ENCODE results near the gene SPTBN1.
A peak's percentile ranks its signal among the peaks of the same experiment; 100 is the strongest.
"Not testable (repeated sequence)": the region's sequence is repeated elsewhere in the genome, so short reads cannot be mapped to it uniquely, and the experiment has no call there.

The SPTBN1 gene

DNA sequence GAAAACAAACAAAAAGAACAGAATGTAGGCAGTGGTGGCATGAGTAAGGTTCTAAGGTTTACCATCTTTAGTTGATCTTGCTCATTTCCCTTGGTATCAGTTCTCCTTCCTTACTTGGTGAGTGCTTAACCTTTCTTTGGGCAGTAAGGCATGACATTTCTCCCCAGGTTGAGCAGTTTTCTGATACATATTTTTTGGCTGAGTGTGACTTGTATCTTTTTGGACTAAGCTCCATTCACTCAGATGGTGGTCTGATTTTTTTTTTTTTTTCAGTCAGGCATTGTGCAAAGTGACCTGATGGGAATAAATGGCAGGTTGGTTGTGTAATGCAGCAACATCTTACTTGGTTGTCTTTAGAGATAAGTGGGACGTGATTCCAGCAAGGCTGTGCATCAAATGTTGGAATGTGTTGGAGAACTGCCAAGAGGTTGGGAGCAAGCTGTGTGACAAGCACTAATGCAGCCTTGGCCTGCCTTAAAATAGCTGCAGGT is 15.1 kb downstream of the SPTBN1 start:
- DNase-seq = no peak

DNA sequence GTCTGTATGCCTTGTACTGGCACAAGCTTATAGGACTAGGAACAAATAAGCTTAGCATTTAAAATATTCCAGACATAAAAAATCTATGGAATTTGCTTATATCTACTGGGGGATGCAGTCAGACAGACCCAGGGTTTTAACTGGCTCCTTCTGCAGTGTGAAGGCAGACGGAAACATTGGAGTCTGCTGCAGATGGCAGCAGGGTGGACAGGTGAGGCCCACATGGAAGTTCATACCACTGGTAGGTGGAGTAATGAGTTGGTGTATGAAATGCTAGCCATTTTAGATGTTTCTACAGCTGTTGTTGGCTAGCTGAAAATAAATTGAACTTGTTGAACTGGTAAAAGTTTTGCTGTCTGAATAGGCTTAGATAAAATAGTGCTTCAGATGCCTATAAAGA is 17.7 kb downstream of the SPTBN1 start:
- no peak for DNase-seq

DNA sequence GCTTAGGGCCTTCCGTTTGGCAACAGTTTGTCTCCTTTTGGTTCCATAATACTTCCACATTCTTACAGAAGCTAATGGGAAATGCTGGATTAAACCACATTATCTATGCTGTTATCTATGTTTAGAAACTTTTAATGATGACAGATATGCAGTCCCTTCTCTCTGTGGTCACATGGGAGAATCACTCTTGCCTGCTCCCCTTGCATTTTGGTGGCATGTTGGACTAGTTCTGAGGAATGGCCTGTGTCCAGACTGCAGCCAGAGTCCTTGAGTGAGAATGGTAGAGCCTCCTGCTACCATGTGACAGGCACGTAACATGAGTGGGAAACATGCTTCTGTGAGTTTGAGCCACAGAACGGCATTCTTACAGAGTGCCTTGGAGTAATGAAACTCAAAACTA is 19.2 kb downstream of the SPTBN1 start:
- no peak for DNase-seq

DNA sequence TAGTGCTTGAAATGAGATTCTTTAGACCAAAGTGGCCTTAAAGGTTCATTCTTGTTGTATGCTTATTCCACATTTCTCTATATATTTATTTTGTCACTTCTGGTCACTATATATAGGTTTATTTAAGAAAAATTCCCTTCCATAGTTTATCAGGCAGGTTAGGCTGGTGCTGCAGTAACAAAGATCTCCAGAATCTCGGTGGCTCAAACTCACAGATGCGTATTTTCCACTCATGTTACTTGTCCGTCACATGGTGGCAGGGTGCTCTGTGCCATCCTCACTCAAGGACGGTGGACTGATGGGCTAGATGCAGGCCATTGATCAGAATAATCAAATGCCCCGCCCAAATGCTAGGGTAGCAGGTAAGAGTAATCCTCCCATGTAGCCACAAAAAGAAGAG is 19.8 kb downstream of the SPTBN1 start:
- DNase-seq = no peak

DNA sequence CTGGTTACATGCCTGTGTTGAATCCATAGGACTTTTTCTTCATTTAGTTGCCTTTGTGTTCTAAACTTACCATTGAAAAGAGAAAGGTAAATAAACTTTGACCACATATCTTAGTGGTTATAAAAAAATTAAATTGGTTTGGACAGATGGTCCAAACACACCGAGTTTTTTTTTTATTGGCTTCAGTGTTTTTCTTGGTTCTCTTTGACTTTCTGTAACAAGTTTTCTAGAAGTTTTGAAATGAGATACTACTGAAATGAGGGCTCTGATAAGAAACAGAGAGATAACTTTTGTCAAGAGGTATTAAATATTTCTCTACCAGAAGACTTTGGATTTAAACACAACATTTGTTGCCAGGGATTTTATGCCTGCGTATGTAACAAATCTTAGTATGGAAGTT is 20.7 kb downstream of the SPTBN1 start:
- DNase-seq = no peak

DNA sequence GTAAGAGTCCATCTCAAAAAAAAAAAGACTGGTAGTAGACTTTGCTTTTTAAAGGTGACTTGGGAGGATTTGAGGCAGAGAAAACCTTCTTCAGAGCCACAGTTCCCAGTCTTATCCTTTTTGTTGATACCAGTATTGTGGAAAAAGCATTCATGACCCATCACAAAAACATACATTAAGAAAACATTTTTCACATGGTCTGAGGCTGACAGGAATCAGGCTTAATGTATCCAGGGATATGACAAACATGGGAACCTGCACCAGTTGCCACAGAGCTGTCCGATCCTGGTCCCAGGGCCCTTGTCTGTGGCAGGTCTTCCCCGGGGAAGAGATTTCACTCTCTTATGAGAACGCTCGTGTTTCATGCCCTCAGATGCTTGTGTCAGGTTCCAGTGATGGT is 21.8 kb downstream of the SPTBN1 start:
- DNase-seq = no peak

DNA sequence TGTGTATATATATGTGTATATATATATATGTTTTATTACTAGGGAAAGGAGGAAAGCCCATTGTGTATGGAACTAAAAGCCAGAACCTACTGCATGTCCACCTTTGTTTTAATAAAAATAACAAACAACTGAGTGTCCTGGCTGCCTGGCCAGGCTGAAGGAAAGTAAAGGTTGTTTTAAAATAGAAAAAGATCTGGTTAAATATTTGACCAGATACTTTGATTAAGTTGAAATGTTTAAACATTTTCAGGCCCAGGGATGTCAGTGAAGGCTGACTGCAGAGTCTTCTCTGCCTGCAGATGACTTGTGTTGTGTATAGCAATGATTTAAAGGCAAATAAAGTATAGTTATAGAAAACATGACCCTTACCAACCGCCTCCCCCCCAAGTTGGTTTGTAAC is 22.8 kb downstream of the SPTBN1 start:
- no peak for DNase-seq

DNA sequence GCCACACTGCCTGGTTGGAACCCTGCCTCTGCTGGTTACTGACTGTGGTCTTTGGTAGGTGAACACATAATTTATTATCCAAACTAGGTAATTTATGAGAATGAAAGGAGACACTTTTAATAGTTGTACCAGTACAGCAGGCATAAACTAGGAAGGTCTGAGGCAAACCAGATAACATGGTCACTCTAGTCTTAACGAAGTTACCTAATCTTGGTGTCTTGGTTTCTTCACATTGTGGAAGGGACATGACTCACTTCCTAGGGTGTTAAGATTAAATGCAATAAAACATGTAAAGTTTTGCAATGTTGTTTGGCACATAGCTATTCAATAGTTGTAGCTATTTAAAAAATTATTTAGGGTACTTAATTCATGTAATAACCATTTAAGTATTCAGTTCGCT is 23.3 kb downstream of the SPTBN1 start:
- DNase-seq = no peak

DNA sequence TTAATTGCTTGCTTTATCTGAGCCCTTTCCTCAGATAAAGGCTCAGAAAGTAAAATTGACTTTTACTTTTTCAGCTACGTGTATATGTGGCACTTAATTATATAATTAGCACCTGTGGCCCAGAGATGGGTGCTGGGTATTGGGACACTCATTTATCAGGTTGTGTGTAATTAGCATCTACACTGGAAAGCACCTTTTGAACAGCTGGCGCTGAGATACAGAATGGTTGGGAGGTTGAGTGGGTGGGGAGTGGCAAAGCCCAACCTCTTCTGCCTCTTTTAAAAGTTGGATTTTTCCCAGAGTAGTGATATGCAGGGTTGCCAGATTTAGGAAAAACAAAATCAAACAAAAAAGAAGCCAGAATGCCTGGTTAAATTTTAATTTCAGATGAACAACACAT is 23.9 kb downstream of the SPTBN1 start:
- DNase-seq = no peak

DNA sequence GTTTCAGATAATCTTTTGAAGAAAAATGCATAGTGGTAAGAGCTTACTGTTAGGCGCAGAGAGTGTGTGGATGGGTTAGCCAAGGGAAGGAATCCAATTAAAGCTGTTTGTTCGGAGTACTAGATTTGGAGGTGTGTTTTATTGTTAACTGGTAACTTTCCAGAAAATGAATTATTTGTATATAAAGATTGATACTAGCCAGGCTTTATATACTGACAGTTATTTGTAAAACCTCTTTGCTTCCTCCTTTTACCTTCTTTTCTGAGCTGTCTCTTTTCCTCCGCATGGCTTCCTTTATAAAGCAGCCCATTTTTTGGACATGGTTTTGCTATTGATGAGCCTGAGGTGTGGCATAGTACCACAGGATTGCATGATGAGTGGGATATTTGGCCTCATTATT is 25.6 kb downstream of the SPTBN1 start:
- no peak for DNase-seq

DNA sequence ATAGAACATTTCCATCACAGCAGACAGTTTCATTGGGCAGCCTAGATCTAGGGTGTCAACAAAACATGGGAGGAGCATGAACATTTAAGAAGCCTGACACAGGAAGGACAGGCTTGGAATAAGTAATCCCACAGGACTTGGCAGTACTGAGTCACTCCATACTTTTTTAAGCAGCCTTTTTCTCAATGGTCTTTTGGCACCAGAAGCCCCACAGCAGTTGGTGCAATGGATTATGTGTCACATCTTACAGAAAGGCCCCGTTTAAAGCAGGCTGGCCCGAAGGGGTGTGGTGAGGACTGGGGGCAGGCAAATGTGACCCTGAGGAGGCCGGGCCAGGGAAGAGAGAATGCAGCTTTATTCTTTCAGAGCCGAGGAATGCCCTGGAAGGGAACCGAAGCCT is 26.6 kb downstream of the SPTBN1 start:
- no peak for DNase-seq

DNA sequence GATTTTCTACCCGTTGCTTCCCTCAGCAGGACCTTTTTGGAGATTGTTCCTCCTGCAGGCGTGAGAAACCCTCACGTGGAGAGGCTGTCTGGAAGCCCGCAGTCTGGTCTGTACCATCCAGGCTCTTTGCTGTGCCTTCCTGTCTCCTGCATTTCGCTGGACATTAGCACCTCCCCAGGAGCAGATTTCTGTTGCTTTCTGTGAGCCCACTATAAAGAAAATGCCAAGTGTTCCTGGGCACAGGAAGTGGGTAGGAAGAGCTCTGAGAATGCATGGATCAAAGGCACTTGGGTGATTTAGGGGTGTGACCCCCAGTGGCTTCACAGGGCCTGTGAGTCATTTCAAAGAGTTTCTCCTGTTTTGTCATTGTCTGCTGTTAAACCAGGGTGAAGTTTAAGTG is 27.3 kb downstream of the SPTBN1 start:
- DNase-seq = no peak

DNA sequence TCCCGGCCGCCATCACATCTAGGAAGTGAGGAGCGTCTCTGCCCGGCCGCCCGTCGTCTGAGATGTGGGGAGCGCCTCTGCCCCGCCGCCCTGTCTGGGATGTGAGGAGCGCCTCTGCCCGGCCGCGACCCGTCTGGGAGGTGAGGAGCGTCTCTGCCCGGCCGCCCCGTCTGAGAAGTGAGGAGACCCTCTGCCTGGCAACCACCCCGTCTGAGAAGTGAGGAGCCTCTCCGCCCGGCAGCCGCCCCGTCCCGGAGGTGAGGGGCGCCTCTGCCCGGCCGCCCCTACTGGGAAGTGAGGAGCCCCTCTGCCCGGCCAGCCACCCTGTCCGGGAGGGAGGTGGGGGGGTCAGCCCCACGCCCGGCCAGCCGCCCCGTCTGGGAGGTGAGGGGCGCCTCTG is 29.6 kb downstream of the SPTBN1 start:
- not testable (repeated sequence) for DNase-seq

DNA sequence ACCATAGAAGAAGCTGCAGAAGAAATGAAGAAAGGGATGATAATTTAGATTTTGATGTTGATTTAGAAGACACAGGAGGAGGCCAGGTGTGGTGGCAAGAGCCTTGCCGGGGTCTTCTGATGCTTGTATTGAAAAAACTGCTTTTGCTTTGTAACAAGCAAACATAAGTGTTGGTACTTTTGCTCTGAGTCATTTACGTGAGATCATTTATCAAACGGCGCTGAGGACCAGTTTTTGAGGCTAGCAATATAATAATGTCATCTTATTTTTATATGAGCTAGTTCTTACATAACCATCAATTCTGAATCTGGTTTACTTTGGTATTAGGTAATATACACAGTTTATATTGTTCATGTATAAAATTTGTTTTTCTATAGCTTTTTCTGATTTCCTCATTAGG is 30.6 kb downstream of the SPTBN1 start:
- no peak for DNase-seq

DNA sequence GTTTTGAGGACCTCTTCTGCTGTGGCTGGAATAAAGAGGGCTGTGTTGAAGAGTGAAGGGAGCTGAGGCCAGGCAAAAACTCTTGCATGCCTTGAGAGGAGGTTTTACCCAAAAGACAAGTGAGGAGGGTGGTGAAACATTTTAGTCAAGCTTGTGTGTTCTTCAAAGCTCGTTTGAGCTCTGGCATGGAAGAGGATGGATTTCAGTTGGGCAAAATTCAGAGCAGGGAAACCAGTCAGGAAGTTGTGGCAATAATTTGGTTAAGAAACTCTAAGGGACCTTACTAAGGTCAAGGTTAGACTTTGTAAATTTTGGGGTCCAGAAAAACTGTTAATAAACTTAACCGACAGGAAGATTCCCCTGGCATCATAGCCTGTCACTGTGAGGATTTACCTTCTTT is 34.7 kb downstream of the SPTBN1 start:
- no peak for DNase-seq

DNA sequence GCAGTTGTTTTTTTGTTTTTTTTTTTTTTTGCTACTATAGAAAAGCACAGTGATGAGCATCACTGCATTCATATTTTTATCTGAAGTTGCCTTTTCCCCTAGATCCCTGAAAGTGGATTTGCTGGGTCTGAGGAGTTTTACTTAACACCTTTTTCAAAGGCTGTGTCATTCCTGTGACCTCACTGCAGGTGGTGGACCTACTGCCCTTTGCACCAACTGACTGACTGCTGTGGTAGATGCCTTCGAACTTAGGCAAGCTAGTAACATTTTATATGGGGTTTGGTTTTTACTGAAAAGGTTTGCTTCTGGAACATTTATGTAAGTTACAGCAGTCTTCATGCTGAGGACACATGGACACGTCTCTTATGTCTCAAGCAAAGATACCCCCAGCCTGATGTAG is 36.2 kb downstream of the SPTBN1 start:
- no peak for DNase-seq

DNA sequence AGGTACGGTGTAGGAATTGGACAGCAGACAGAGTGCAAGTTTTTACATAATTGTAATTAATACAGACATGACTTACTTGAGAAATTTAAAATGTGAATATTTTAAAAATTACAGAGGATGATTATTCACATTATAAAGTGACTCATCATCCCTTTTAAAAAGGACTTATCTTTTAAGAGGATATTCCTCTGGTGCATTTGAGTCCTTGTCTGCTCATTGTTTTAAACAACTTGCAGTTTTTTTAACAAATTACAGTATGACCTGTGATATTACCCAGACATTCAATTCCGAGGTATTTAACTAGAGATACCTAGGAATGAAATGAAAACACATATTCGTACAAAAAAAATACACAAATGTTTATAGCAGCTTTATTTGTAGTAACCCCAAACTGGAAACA is 38.0 kb downstream of the SPTBN1 start:
- no peak for DNase-seq

DNA sequence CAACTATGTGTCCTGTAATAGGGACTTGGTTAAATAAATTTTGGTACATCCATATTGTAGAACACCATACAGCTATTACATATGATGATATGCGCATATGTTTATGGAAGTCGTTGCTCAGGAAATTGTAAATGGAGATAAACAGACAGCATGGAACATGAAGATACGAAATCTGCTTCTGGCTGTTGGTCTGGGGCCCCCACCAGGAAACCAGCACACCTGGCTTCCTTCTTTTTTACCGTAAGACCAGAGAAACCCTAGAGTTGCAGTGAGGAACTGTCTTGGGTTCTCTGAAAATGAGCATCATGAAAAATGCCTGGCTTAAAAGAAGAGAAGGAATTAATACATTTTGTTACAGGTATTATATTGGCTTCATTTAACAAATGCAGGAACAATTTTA is 40.8 kb downstream of the SPTBN1 start:
- no peak for DNase-seq

DNA sequence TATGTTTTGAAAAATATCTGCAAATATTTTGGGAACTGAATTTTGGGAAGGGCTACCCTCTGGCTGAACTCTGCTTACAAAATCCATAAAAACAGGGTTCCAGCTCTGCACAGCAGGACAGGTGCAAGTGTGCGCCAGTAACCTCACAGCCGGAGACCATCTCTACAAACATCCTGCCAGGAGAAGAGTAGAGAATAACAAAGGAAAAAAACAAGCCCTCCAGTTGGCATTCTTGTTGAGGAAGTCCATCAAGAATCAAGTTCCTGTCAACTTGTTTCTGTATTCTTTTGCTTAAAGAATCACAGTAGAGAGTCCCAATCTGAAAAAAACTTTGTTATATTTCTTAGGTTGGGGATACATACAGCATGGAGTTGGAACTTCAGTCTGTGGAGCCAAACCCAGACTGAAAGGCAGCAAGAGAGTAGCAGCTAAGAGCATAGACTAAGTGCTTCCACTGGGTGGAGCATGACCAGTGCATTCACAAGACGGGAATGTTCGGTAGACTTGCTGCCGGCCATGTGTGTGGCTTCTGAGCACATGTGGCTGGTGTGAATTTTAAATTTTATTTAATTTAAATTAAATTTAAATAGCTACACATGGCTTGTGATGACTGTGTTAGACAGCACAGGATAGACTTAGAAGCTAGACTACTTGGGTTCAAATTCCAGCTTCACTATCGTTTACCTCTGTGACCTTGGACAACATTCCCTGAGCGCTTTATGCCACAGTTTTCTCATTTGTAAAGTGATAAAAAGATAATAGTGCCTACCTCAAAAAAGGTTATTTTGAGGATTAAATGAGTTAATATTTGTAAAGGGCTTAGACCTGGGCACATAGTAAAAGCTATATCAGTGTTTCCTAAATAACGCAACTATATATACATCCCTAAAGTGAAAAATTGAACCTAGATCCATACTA is 41.9 kb downstream of the SPTBN1 start:
- no peak for DNase-seq

DNA sequence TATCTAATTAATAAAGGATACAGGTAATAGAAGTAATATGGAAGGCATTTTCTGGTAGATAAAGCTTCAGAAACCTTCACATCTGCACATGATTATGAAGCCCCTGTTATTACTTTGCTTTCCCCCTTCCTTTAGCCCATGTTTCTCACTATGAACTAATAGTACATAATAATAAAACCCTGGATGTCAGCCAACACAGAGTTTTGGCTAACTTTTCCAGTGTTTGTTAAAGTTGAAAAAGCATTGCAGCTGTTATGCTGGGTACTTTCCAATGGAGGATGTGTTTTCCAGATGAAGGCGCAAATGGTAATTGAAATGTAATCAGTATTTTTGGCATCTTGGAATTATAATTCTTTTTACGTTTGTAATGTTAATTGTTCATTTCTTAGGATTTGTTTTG is 43.5 kb downstream of the SPTBN1 start:
- no peak for DNase-seq

DNA sequence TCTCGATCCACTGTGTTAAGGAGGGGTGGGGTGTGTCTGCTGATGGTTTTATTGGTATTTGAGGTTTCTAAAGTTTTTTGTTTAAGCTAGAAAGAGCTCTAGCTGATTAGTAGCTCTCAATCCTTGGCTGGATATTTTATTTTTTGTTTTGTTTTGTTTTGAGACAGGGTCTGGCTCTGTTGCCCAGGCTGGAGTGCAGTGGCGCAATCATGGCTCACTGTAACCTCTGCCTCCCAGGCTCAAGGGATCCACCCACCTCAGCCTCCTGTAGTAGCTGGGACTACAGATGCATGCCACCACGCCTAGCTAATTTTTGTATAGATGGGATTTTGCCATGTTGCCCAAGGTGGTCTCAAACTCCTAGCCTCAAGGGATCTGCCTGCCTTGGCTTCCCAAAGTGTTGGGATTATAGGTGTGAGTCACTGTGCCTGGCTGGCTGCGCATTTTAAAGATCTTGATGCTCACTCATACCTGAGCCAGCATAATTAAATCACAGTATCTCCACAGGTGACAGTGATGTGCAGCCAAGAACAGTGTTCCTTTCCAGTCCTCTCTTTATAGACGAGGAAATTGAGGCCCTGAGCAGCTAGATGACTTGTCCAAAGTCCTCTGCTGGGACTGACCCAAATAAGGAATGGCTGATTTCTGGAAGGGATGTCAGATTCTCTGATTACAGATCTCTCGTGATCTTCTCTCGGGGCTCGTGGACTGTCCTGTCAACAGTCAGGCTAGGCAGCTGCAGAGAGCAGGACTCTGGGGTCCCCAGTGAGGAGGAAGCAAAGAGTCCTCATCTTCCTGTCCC is 44.5 kb downstream of the SPTBN1 start:
- DNase-seq = no peak

DNA sequence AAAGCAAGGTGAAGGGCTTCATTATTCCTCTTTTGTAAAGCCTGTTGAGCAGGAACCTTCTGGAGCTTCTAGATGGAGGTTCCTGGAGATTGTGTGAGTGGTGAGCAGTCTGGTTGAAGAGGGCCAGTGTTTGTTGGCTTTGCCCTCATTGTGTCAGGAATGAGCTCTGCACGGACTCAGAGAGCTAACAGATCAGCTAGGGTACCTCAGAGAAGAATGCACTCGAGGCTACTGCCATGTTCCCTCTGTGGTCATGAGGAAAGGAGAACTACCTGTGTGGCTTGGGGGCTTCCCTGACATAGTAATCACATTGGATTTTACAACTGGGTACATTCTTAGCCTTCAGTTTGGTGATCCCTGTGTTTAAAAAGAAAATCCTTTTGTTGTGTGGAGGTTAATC is 46.6 kb downstream of the SPTBN1 start:
- no peak for DNase-seq

DNA sequence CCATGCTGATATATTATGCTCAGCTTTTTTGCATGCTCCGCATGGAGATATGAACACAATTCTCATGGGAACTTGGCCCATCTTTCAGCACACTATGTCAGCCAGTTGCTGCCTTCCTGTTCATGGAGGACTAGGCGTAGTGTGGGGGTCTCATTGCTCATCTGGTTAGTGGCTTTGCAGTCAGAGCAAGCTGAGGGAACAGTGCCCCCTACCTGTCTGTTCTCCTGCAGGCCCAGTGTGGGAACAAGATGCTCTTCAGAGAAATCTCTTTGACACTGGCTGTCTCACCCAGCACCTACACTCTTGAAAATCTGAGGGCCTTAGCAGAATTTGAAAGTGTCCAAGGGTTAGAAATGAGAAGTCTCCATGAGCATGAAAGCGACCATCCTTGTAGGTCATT is 47.1 kb downstream of the SPTBN1 start:
- DNase-seq = peak in 2 of 5 donors; percentile 5 to 23

DNA sequence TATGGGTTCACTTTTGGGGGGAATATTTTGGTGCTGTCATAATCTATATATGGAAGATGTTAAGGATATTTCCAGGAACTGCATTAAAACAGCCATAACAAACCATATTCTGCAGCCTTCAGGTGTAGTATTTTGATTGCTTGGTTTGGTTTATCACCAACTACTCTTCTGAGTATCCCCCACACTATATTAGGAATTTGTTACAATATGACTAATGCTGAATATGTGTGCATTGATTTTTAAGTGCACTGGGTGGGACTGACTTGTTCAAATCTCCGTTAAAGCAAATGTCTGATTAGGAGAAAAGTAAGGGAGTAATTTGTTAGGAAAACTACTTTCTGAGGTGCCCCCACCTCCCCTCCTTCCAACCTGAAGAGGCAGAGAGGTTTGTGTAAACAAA is 47.7 kb downstream of the SPTBN1 start:
- no peak for DNase-seq
